ENCODE data around the gene RBM10. TPM values are rescaled to one million over a fixed set of nuclear protein-coding genes. Genes with fewer than 3 reads are reported as not detected.

The RBM10 gene
- total RNA-seq, 1 donor from 2014 or later, result 87.7 TPM

- TF ChIP-seq CTCF (conservative IDR thresholded peaks at IDR 0.05), result no peak
- Mint-ChIP-seq H3K27me3 (ENCODE audit: low read depth) (peaks cover 5% of the 10 kb centered on the region), H3K36me3 (ENCODE audit: low read depth) (peaks cover 14% of the 10 kb centered on the region), H3K4me3 (peak overlapping the region; percentile 97), H3K9me3 (no peaks in the 10 kb centered on the region), H3K27ac (ENCODE audit: unreplicated experiment) (peak overlapping the region; percentile 100), H3K4me1 (peaks cover 61% of the 10 kb centered on the region)
- DNase-seq (ENCODE audit: low read depth, low spot score), result peak; percentile 96
Measured at GRCh38 chrX:47233333-47234113, 88.5 kb downstream of the RBM10 start.

- Mint-ChIP-seq H3K4me3 (peak overlapping the region; percentile 97), H3K27ac (ENCODE audit: unreplicated experiment) (peak overlapping the region; percentile 100), H3K9me3 (no peaks in the 10 kb centered on the region), H3K36me3 (ENCODE audit: low read depth) (peaks cover 12% of the 10 kb centered on the region), H3K27me3 (ENCODE audit: low read depth) (peaks cover 5% of the 10 kb centered on the region), H3K4me1 (peaks cover 61% of the 10 kb centered on the region)
- TF ChIP-seq CTCF (conservative IDR thresholded peaks at IDR 0.05), result no peak
- no peak for DNase-seq (ENCODE audit: low read depth, low spot score)
Measured at GRCh38 chrX:47234583-47234982, 89.6 kb downstream of the RBM10 start.

- peaks cover 16% of the 10 kb centered on the region for H3K36me3 Mint-ChIP-seq (ENCODE audit: low read depth)
Measured at GRCh38 chrX:47235691-47236103, 90.7 kb downstream of the RBM10 start.

More at GRCh38 chrX:47235691-47236103, 90.7 kb downstream of the RBM10 start:
- Mint-ChIP-seq H3K9me3 (no peaks in the 10 kb centered on the region), H3K4me3 (peak overlapping the region; percentile 72), H3K27me3 (ENCODE audit: low read depth) (peaks cover 5% of the 10 kb centered on the region), H3K27ac (ENCODE audit: unreplicated experiment) (no peak overlapping the region), H3K4me1 (peaks cover 55% of the 10 kb centered on the region)
- DNase-seq (ENCODE audit: low read depth, low spot score), result no peak
- TF ChIP-seq CTCF (conservative IDR thresholded peaks at IDR 0.05), result no peak

Other genes with a start within 250 kb of the RBM10 start
- gene JADE3, start 232.8 kb upstream of the RBM10 start, total RNA-seq, result 18.1 and 18.8 TPM in 2 replicates
- gene RGN, start 66.8 kb upstream of the RBM10 start, total RNA-seq, result 0.27 and 0.70 TPM in 2 replicates
- 113 and 115 TPM in 2 replicates for gene NDUFB11, start 519 bp upstream of the RBM10 start, total RNA-seq
- gene UBA1, start 48.6 kb downstream of the RBM10 start, total RNA-seq, result 484 and 498 TPM in 2 replicates
- gene CDK16, start 73.5 kb downstream of the RBM10 start, total RNA-seq, result 281 and 289 TPM in 2 replicates
- gene USP11, start 87.8 kb downstream of the RBM10 start, total RNA-seq, result 232 and 245 TPM in 2 replicates
- gene ZNF157, start 225.4 kb downstream of the RBM10 start, total RNA-seq, result 1.4 and 1.9 TPM in 2 replicates